Brain microvascular endothelial cell (primary cell): ENCODE data around the gene ABCB10.
"Not testable (repeated sequence)": the region's sequence is repeated elsewhere in the genome, so short reads cannot be mapped to it uniquely, and the experiment has no call there.

Experiments used
- DNase-seq: peaks from one replicate; pipeline ENCODE4 v3.0.0-alpha.2; 2020
- H3K27ac ChIP-seq: fragments of 250-450 bp; sonication (Bioruptor Pico); 2 replicates; pipeline ENCODE4 v1.5.1; 2020; ENCODE audit warnings: mild to moderate bottlenecking, moderate library complexity
- H3K27me3 ChIP-seq: fragments of 250-450 bp; sonication (Bioruptor Pico); replicated peaks from 2 replicates; pipeline ENCODE4 v1.5.1; 2020; ENCODE audit warnings: mild to moderate bottlenecking
- H3K36me3 ChIP-seq: fragments of 250-450 bp; sonication (Bioruptor Pico); replicated peaks from 2 replicates; pipeline ENCODE4 v1.5.1; 2020; ENCODE audit warnings: mild to moderate bottlenecking
- H3K4me3 ChIP-seq: 2 replicates; pipeline ENCODE4 v1.5.1; 2011; ENCODE audit warnings: low read depth, mild to moderate bottlenecking, control low read depth, low read length, moderate library complexity
- CTCF ChIP-seq: IDR thresholded peaks from 2 replicates; pipeline ENCODE4 v1.5.1; 2011; ENCODE audit warnings: low read depth, mild to moderate bottlenecking, moderate library complexity, low read length, control low read depth, inconsistent platforms; ENCODE audit errors: missing control alignments
- in situ Hi-C: cut with HindIII; loops from 2 replicates; pipeline ENCODE4 v1.10.0; 2017; ENCODE audit warnings: low sequenced_read_pairs, low pct_ligation_motif_present

The ABCB10 gene

GRCh38 chr1:229485318-229485717, 73.2 kb downstream of the ABCB10 start:
- H3K36me3 ChIP-seq = peaks cover 24% of the 10 kb centered on the region
- in situ Hi-C loops = no loop called here
- H3K27me3 ChIP-seq = no peaks in the 10 kb centered on the region
- no peak overlapping the region for H3K27ac ChIP-seq
- no peak for TF ChIP-seq CTCF
- DNase-seq = no peak
- no peak overlapping the region for H3K4me3 ChIP-seq

- in situ Hi-C loops = no loop called here
- Histone ChIP-seq H3K4me3 (no peak overlapping the region), H3K27me3 (no peaks in the 10 kb centered on the region), H3K27ac (no peak overlapping the region), H3K36me3 (peaks cover 26% of the 10 kb centered on the region)
- DNase-seq = no peak
- TF ChIP-seq CTCF = no peak
Measured at GRCh38 chr1:229482511-229482910, 76.0 kb downstream of the ABCB10 start.

- in situ Hi-C loops = no loop called here
- Histone ChIP-seq H3K4me3 (no peak overlapping the region), H3K27me3 (no peaks in the 10 kb centered on the region), H3K36me3 (peaks cover 21% of the 10 kb centered on the region), H3K27ac (no peak overlapping the region)
- TF ChIP-seq CTCF = no peak
- no peak for DNase-seq
Measured at GRCh38 chr1:229480495-229480894, 78.0 kb downstream of the ABCB10 start.

- H3K27me3 ChIP-seq = no peaks in the 10 kb centered on the region
- in situ Hi-C loops = no loop called here
- DNase-seq = no peak
- no peak overlapping the region for H3K4me3 ChIP-seq
- no peak for TF ChIP-seq CTCF
- peaks cover 25% of the 10 kb centered on the region for H3K36me3 ChIP-seq
- no peak overlapping the region for H3K27ac ChIP-seq
Measured at GRCh38 chr1:229479660-229480399, 78.7 kb downstream of the ABCB10 start.

GRCh38 chr1:229478852-229479251, 79.7 kb downstream of the ABCB10 start:
- no peak for DNase-seq
- Histone ChIP-seq H3K4me3 (no peak overlapping the region), H3K27ac (no peak overlapping the region), H3K27me3 (no peaks in the 10 kb centered on the region), H3K36me3 (peaks cover 19% of the 10 kb centered on the region)
- no peak for TF ChIP-seq CTCF
- in situ Hi-C loops = no loop called here

- H3K36me3 ChIP-seq, H3K27me3 ChIP-seq, H3K4me3 ChIP-seq, H3K27ac ChIP-seq, in situ Hi-C loops, DNase-seq: not testable (repeated sequence)
Measured at GRCh38 chr1:229475859-229476258, 82.6 kb downstream of the ABCB10 start.
